ENCODE measurements around the gene SQSTM1. TPM values are rescaled to one million over a fixed set of nuclear protein-coding genes. Genes with fewer than 3 reads are reported as not detected.

Gene SQSTM1
- total and polyA plus RNA-seq, 2 donors (not counting 1 experiment from before 2014, with no cell fraction given), result 212 to 1,894 TPM

DNA sequence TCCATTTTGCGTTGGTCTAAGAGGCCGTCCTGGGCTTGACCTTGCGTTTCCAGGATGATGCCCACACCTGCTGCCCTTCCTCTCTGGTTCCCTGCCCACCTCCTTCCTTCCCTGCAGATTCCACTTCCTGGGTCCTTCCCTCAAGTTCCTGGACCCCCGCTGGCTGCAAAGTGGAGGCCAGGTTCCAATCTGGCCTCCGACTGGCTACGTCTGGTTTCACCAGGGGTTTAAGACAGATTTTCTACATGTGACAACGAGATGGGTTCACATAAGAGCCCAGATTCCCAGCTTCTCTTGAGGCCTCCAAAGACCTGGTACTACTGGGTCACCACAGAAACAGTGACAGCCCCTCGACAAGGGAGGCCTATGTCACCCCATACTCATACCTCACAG is 16.2 kb upstream of the SQSTM1 start:
- no peak for DNase-seq (ENCODE audit: low read depth in 2 of 2)
- H3K27me3 ChIP-seq (ENCODE audit: control insufficient read depth, insufficient read depth, low read length), result no peaks in the 10 kb centered on the region
- peaks cover 14% of the 10 kb centered on the region for H3K4me1 ChIP-seq (ENCODE audit: control insufficient read depth, extremely low read depth, insufficient read depth, low read length)
- H3K36me3 ChIP-seq (ENCODE audit: control insufficient read depth, insufficient read depth, low read length), result peaks cover 18% of the 10 kb centered on the region
- H3K79me2 ChIP-seq (ENCODE audit: control insufficient read depth, insufficient read depth, low read length), result peaks cover 45% of the 10 kb centered on the region
- H2AFZ ChIP-seq (ENCODE audit: low read length), result no peak overlapping the region
- H3K27ac ChIP-seq (ENCODE audit: insufficient read depth, low read length), result no peak overlapping the region
- H4K20me1 ChIP-seq (ENCODE audit: control insufficient read depth, extremely low read depth, insufficient read depth, low read length), result no peaks in the 10 kb centered on the region
- H3K9me3 ChIP-seq (ENCODE audit: control insufficient read depth, insufficient read depth, low read depth, low read length), result no peaks in the 10 kb centered on the region
- TF ChIP-seq EZH2 (IDR thresholded peaks at IDR 0.05; ENCODE audit: low read length, missing control alignments), result no peak
- no peak for TF ChIP-seq CTCF (conservative IDR thresholded peaks at IDR 0.05 in 1 of 2, IDR thresholded peaks at IDR 0.05 in 1 of 2; ENCODE audit: low read depth in 1 of 2, low read length in 2 of 2)
- H3K9ac ChIP-seq (ENCODE audit: insufficient read depth, low read length), result peak overlapping the region; percentile 36
- peak overlapping the region; percentile 58 to 82 (median 75) for H3K4me3 ChIP-seq (replicated peaks in 1 of 4; ENCODE audit: control extremely low read depth in 1 of 4, insufficient read depth in 1 of 4, low read depth in 3 of 4, low read length in 4 of 4)
- H3K4me2 ChIP-seq (ENCODE audit: extremely low read depth, insufficient read depth, low read length), result peak overlapping the region; percentile 89

DNA sequence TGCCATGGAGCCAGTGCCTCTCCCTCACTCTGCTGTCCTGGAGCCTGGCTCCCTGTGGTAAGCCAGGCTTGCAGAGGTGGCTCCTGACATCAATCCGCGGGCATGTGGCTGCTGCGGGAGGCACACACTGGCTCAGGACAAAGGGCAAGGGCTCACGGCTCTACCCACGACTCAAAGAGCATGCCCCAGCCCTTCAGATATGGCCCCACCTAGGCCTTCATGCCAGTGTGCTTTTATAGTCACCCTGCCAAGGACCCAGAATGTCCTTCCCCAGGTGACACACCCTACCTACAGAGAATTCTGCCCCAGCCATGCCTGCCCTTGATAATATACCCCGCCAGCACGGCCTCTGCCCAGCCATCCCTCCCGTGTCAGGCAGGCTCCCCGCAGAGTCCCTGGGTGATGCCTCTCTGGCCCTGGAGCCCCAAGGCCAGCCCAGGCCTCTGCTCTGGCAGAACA is 15.6 kb upstream of the SQSTM1 start:
- H3K79me2 ChIP-seq (ENCODE audit: control insufficient read depth, insufficient read depth, low read length), result peaks cover 45% of the 10 kb centered on the region
- TF ChIP-seq CTCF (conservative IDR thresholded peaks at IDR 0.05 in 1 of 2, IDR thresholded peaks at IDR 0.05 in 1 of 2; ENCODE audit: low read depth in 1 of 2, low read length in 2 of 2), result no peak
- no peak for TF ChIP-seq EZH2 (IDR thresholded peaks at IDR 0.05; ENCODE audit: low read length, missing control alignments)
- peak overlapping the region; percentile 71 for H3K27ac ChIP-seq (ENCODE audit: insufficient read depth, low read length)
- H4K20me1 ChIP-seq (ENCODE audit: control insufficient read depth, extremely low read depth, insufficient read depth, low read length), result no peaks in the 10 kb centered on the region
- no peak overlapping the region for H2AFZ ChIP-seq (ENCODE audit: low read length)
- H3K9ac ChIP-seq (ENCODE audit: insufficient read depth, low read length), result peak overlapping the region; percentile 71
- peak overlapping the region; percentile 89 for H3K4me2 ChIP-seq (ENCODE audit: extremely low read depth, insufficient read depth, low read length)
- no peaks in the 10 kb centered on the region for H3K9me3 ChIP-seq (ENCODE audit: control insufficient read depth, insufficient read depth, low read depth, low read length)
- DNase-seq (ENCODE audit: low read depth in 2 of 2), result no peak
- H3K4me3 ChIP-seq (replicated peaks in 1 of 4; ENCODE audit: control extremely low read depth in 1 of 4, insufficient read depth in 1 of 4, low read depth in 3 of 4, low read length in 4 of 4), result peak overlapping the region; percentile 58 to 82 (median 75)
- H3K36me3 ChIP-seq (ENCODE audit: control insufficient read depth, insufficient read depth, low read length), result peaks cover 12% of the 10 kb centered on the region
- H3K27me3 ChIP-seq (ENCODE audit: control insufficient read depth, insufficient read depth, low read length), result no peaks in the 10 kb centered on the region
- peaks cover 14% of the 10 kb centered on the region for H3K4me1 ChIP-seq (ENCODE audit: control insufficient read depth, extremely low read depth, insufficient read depth, low read length)

- peak; percentile 45 for DNase-seq (ENCODE audit: low read depth in 2 of 2)
- peaks cover 14% of the 10 kb centered on the region for H3K4me1 ChIP-seq (ENCODE audit: control insufficient read depth, extremely low read depth, insufficient read depth, low read length)
- H3K27ac ChIP-seq (ENCODE audit: insufficient read depth, low read length), result peak overlapping the region; percentile 71
- TF ChIP-seq EZH2 (IDR thresholded peaks at IDR 0.05; ENCODE audit: low read length, missing control alignments) (no peak), CTCF (conservative IDR thresholded peaks at IDR 0.05 in 1 of 2, IDR thresholded peaks at IDR 0.05 in 1 of 2; ENCODE audit: low read depth in 1 of 2, low read length in 2 of 2) (no peak)
- H4K20me1 ChIP-seq (ENCODE audit: control insufficient read depth, extremely low read depth, insufficient read depth, low read length), result no peaks in the 10 kb centered on the region
- peak overlapping the region; percentile 58 to 82 (median 75) for H3K4me3 ChIP-seq (replicated peaks in 1 of 4; ENCODE audit: control extremely low read depth in 1 of 4, insufficient read depth in 1 of 4, low read depth in 3 of 4, low read length in 4 of 4)
- peaks cover 45% of the 10 kb centered on the region for H3K79me2 ChIP-seq (ENCODE audit: control insufficient read depth, insufficient read depth, low read length)
- no peak overlapping the region for H2AFZ ChIP-seq (ENCODE audit: low read length)
- peak overlapping the region; percentile 71 for H3K9ac ChIP-seq (ENCODE audit: insufficient read depth, low read length)
- no peaks in the 10 kb centered on the region for H3K27me3 ChIP-seq (ENCODE audit: control insufficient read depth, insufficient read depth, low read length)
- peaks cover 9% of the 10 kb centered on the region for H3K36me3 ChIP-seq (ENCODE audit: control insufficient read depth, insufficient read depth, low read length)
- no peaks in the 10 kb centered on the region for H3K9me3 ChIP-seq (ENCODE audit: control insufficient read depth, insufficient read depth, low read depth, low read length)
- peak overlapping the region; percentile 89 for H3K4me2 ChIP-seq (ENCODE audit: extremely low read depth, insufficient read depth, low read length)
Measured at GRCh38 chr5:179805529-179806249, 15.0 kb upstream of the SQSTM1 start.

Data from fibroblast of lung (primary cell).